Epithelial cell of proximal tubule (primary cell): Measurements from ENCODE around the gene BOLA3. TPM values are rescaled to one million over a fixed set of nuclear protein-coding genes. Genes with fewer than 3 reads are reported as not detected.

Experiments used
- DNase-seq: peaks from one replicate; pipeline ENCODE4 v3.0.0-alpha.2; 2011; ENCODE audit warnings: low read depth
- H3K4me3 ChIP-seq: 2 replicates; pipeline ENCODE4 v1.5.1; 2011; ENCODE audit warnings: low read depth, mild to moderate bottlenecking, low read length
- CTCF ChIP-seq: conservative IDR thresholded peaks from 2 replicates; pipeline ENCODE4 v1.5.1; 2012; ENCODE audit warnings: low read depth, mild to moderate bottlenecking, low read length
- total RNA-seq: library from RNA; depleted of rRNA; stranded (reverse); fragments of >200 nt; gene quantifications from 2 replicates; pipeline ENCODE4 v1.2.3, GENCODE V29; 2015

BOLA3 gene
- total RNA-seq, 1 donor from 2014 or later = 90.3 TPM

- TF ChIP-seq CTCF = no peak
- no peak for DNase-seq
- no peak overlapping the region for H3K4me3 ChIP-seq
Observed at GRCh38 chr2:74111380-74111779, 36.3 kb downstream of the BOLA3 start.

- no peak for DNase-seq
- no peak overlapping the region for H3K4me3 ChIP-seq
- no peak for TF ChIP-seq CTCF
Observed at GRCh38 chr2:74110537-74110936, 37.2 kb downstream of the BOLA3 start.

GRCh38 chr2:74109551-74109950 is 38.2 kb downstream of the BOLA3 start:
- no peak for DNase-seq
- TF ChIP-seq CTCF = no peak
- H3K4me3 ChIP-seq = no peak overlapping the region

GRCh38 chr2:74107071-74107470 is 40.6 kb downstream of the BOLA3 start:
- DNase-seq = no peak
- H3K4me3 ChIP-seq = no peak overlapping the region
- TF ChIP-seq CTCF = no peak

- no peak overlapping the region for H3K4me3 ChIP-seq
- no peak for DNase-seq
- no peak for TF ChIP-seq CTCF
Observed at GRCh38 chr2:74105413-74105812, 42.3 kb downstream of the BOLA3 start.

- no peak overlapping the region for H3K4me3 ChIP-seq
- TF ChIP-seq CTCF = peak; percentile 17
- DNase-seq = no peak
Observed at GRCh38 chr2:74104839-74105238, 42.9 kb downstream of the BOLA3 start.

- no peak for TF ChIP-seq CTCF
- DNase-seq = no peak
- no peak overlapping the region for H3K4me3 ChIP-seq
Observed at GRCh38 chr2:74103763-74104162, 43.9 kb downstream of the BOLA3 start.
